Adrenal gland (tissue), 5 donors: ENCODE measurements around the gene FMC1.
"Not testable (repeated sequence)": the region's sequence is repeated elsewhere in the genome, so short reads cannot be mapped to it uniquely, and the experiment has no call there.

ENCODE experiments used
- CTCF ChIP-seq, 6 experiments: fragments of 450-650 bp in 4 of 6; fragments of 200-600 bp in 2 of 6; sonication (generic) in 1 of 6; IDR thresholded peaks; 1 replicate in 5 of 6; 2 replicates in 1 of 6; pipeline versions ENCODE4 v1.5.1 to v1.8.0; 2016 to 2021; ENCODE audit warnings: antibody characterized with exemption in 6 of 6, mild to moderate bottlenecking in 2 of 6, moderate library complexity in 1 of 6
- POLR2A ChIP-seq, 2 donors: fragments of 450-650 bp; IDR thresholded peaks; one replicate each; pipeline ENCODE4 v1.6.1; 2017; ENCODE audit warnings: antibody characterized with exemption in 2 of 2, mild to moderate bottlenecking in 2 of 2, moderate library complexity in 1 of 2
- donor health status: DM: no; HTN: no; CAD: no.

- not testable (repeated sequence) for TF ChIP-seq CTCF, POLR2A (IDR thresholded peaks at IDR 0.05)
These were observed 16.4 kb upstream of the FMC1 start for GRCh38 chr7:139324709-139325108.
